Neural cell (in vitro differentiated cells): ENCODE measurements around the gene PDE3B. TPM values are rescaled to one million over a fixed set of nuclear protein-coding genes. Genes with fewer than 3 reads are reported as not detected.
"Not testable (repeated sequence)": the region's sequence is repeated elsewhere in the genome, so short reads cannot be mapped to it uniquely, and the experiment has no call there.

Experiments
- H2AFZ ChIP-seq: fragments of 200-600, 300-800 bp; sonication (generic), shearing (Covaris generic); 2 replicates; pipeline ENCODE4 v1.6.0; 2014; ENCODE audit warnings: low read depth, mild to moderate bottlenecking, antibody characterized with exemption, low read length, moderate library complexity
- H3F3A ChIP-seq: fragments of 200-600 bp; shearing (Covaris generic); 2 replicates; pipeline ENCODE4 v1.6.1; 2016; ENCODE audit warnings: mild to moderate bottlenecking, moderate library complexity, mixed read lengths, antibody characterized with exemption, low read length; ENCODE audit not compliant: insufficient read depth, poor library complexity, severe bottlenecking
- H3K27ac ChIP-seq: fragments of 200-600, 300-800 bp; sonication (generic), shearing (Covaris generic); 2 replicates; pipeline ENCODE4 v1.5.1; 2014; ENCODE audit warnings: mild to moderate bottlenecking, low read length, moderate library complexity
- H3K27me3 ChIP-seq: fragments of 300-800, 200-600 bp; sonication (generic), shearing (Covaris generic); 2 replicates; pipeline ENCODE4 v1.6.0; 2014; ENCODE audit warnings: mild to moderate bottlenecking, low read depth, low read length, moderate library complexity; ENCODE audit not compliant: insufficient read depth
- H3K36me3 ChIP-seq: fragments of 300-800, 200-600 bp; sonication (generic), shearing (Covaris generic); 2 replicates; pipeline ENCODE4 v1.5.1; 2014; ENCODE audit warnings: mild to moderate bottlenecking, antibody characterized with exemption, low read length, moderate library complexity; ENCODE audit not compliant: insufficient read depth
- H3K4me2 ChIP-seq: fragments of 300-800, 200-600 bp; sonication (generic), shearing (Covaris generic); 2 replicates; pipeline ENCODE4 v1.6.0; 2014; ENCODE audit warnings: mild to moderate bottlenecking, low read length
- H3K4me3 ChIP-seq: fragments of 300-800, 200-600 bp; sonication (generic), shearing (Covaris generic); 2 replicates; pipeline ENCODE4 v1.5.1; 2014; ENCODE audit warnings: mild to moderate bottlenecking, low read length, moderate library complexity
- H3K79me2 ChIP-seq: fragments of 200-600 bp; shearing (Covaris generic); replicated peaks from 2 replicates; pipeline ENCODE4 v1.6.0; 2014; ENCODE audit warnings: mild to moderate bottlenecking, low read length, moderate library complexity; ENCODE audit not compliant: insufficient read depth
- H3K9ac ChIP-seq: fragments of 300-800, 200-600 bp; sonication (generic), shearing (Covaris generic); 2 replicates; pipeline ENCODE4 v1.6.1; 2016; ENCODE audit warnings: mild to moderate bottlenecking, low read length, mixed read lengths
- H3K9me2 ChIP-seq: fragments of 200-600 bp; shearing (Covaris generic); 2 replicates; pipeline ENCODE4 v1.6.1; 2016; ENCODE audit warnings: mild to moderate bottlenecking, low read length, mixed read lengths; ENCODE audit not compliant: insufficient read depth
- H3K9me3 ChIP-seq: fragments of 200-600, 300-800 bp; sonication (generic), shearing (Covaris generic); 2 replicates; pipeline ENCODE4 v1.6.1; 2016; ENCODE audit warnings: mild to moderate bottlenecking, mixed run types, low read length, moderate library complexity, mixed read lengths
- H4K20me1 ChIP-seq: fragments of 200-600 bp; shearing (Covaris generic); 2 replicates; pipeline ENCODE4 v1.6.1; 2016; ENCODE audit warnings: mild to moderate bottlenecking, mixed run types; ENCODE audit not compliant: insufficient read depth
- EP300 ChIP-seq: fragments of 450-650 bp; conservative IDR thresholded peaks from 2 replicates; pipeline ENCODE4 v1.6.1; 2014; ENCODE audit warnings: antibody characterized with exemption, mild to moderate bottlenecking, moderate library complexity; ENCODE audit not compliant: poor library complexity, severe bottlenecking
- EZH2 ChIP-seq: fragments of 200-600, 300-800 bp; shearing (Covaris generic), sonication (generic); IDR thresholded peaks from 2 replicates; pipeline ENCODE4 v1.6.1; 2014; ENCODE audit warnings: antibody characterized with exemption, low read length, borderline replicate concordance, mild to moderate bottlenecking; ENCODE audit not compliant: insufficient read depth, poor library complexity, severe bottlenecking
- MXI1 ChIP-seq: fragments of 450-650 bp; conservative IDR thresholded peaks from 2 replicates; pipeline ENCODE4 v1.6.1; 2014; ENCODE audit warnings: antibody characterized with exemption, mild to moderate bottlenecking; ENCODE audit not compliant: poor library complexity, severe bottlenecking
- POLR2AphosphoS5 ChIP-seq: IDR thresholded peaks from 2 replicates; pipeline ENCODE4 v1.6.1; 2012
- RAD21 ChIP-seq: fragments of 450-650 bp; conservative IDR thresholded peaks from 2 replicates; pipeline ENCODE4 v1.6.1; 2014; ENCODE audit warnings: antibody characterized with exemption, mild to moderate bottlenecking, moderate library complexity
- SMC3 ChIP-seq: fragments of 450-650 bp; conservative IDR thresholded peaks from 2 replicates; pipeline ENCODE4 v1.6.1; 2014; ENCODE audit warnings: antibody characterized with exemption, mild to moderate bottlenecking, moderate library complexity; ENCODE audit not compliant: poor library complexity
- TAF1 ChIP-seq: IDR thresholded peaks from 2 replicates; pipeline ENCODE4 v1.6.1; 2012; ENCODE audit warnings: low read depth
- polyA plus RNA-seq: library from polyadenylated mRNA; depleted of rRNA; stranded (reverse); fragments of >200 nt; gene quantifications from 2 replicates; pipeline ENCODE4 v1.2.3, GENCODE V29; 2014
- TF ChIP-seq, protein P1 (sequence below): IDR thresholded peaks from 2 replicates; pipeline ENCODE4 v1.6.1; 2012; ENCODE audit warnings: borderline replicate concordance

The PDE3B gene
- polyA plus RNA-seq, 1 donor from 2014 or later = 13.8 TPM

DNA sequence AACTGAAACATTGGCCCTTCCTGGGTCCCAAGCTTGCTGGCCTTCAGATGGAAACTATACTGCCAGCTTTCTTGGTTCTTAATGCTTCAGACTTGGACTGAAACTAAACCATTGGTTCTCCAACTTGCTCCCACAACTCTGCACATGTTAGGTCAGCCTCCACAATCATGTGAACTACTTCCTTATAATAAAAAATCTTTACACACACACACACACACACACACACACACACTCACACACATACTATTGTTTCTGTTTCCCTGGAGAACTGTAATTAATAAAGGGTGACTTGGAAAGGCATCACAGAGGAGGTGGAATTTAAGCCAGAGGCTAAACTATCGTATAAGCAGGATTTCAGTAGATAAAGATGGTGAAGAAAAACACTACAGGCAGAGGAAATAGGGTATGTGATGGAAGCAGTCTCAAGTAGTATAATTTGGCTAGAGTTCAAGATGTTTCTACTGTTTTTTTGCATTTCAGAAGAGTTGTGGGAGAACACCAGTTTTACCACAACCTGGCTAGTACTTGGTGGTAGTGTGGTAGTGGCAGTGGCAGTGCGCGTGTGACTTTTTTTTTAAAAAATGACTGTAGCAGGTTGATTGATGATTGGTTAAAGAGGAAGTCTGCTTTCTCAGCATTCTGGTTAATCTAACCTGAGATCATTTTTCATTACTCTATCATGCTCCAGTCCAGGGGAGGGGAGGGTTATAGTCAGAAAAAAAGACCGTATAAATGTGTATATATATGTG, 70.1 kb downstream of the PDE3B start:
- Histone ChIP-seq H3K27me3 (no peaks in the 10 kb centered on the region), H2AFZ (no peak overlapping the region), H3F3A (no peaks in the 10 kb centered on the region), H4K20me1 (no peaks in the 10 kb centered on the region), H3K79me2 (no peaks in the 10 kb centered on the region), H3K9me3 (no peaks in the 10 kb centered on the region), H3K4me2 (no peak overlapping the region), H3K27ac (no peak overlapping the region), H3K9ac (no peak overlapping the region), H3K36me3 (no peaks in the 10 kb centered on the region), H3K4me3 (no peak overlapping the region), H3K9me2 (no peaks in the 10 kb centered on the region)
- TF ChIP-seq RAD21 (no peak), TAF1 (no peak), MXI1 (no peak), POLR2AphosphoS5 (no peak), SMC3 (no peak), EZH2 (no peak)
- TF ChIP-seq, protein P1, sequence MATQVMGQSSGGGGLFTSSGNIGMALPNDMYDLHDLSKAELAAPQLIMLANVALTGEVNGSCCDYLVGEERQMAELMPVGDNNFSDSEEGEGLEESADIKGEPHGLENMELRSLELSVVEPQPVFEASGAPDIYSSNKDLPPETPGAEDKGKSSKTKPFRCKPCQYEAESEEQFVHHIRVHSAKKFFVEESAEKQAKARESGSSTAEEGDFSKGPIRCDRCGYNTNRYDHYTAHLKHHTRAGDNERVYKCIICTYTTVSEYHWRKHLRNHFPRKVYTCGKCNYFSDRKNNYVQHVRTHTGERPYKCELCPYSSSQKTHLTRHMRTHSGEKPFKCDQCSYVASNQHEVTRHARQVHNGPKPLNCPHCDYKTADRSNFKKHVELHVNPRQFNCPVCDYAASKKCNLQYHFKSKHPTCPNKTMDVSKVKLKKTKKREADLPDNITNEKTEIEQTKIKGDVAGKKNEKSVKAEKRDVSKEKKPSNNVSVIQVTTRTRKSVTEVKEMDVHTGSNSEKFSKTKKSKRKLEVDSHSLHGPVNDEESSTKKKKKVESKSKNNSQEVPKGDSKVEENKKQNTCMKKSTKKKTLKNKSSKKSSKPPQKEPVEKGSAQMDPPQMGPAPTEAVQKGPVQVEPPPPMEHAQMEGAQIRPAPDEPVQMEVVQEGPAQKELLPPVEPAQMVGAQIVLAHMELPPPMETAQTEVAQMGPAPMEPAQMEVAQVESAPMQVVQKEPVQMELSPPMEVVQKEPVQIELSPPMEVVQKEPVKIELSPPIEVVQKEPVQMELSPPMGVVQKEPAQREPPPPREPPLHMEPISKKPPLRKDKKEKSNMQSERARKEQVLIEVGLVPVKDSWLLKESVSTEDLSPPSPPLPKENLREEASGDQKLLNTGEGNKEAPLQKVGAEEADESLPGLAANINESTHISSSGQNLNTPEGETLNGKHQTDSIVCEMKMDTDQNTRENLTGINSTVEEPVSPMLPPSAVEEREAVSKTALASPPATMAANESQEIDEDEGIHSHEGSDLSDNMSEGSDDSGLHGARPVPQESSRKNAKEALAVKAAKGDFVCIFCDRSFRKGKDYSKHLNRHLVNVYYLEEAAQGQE = no peak

DNA sequence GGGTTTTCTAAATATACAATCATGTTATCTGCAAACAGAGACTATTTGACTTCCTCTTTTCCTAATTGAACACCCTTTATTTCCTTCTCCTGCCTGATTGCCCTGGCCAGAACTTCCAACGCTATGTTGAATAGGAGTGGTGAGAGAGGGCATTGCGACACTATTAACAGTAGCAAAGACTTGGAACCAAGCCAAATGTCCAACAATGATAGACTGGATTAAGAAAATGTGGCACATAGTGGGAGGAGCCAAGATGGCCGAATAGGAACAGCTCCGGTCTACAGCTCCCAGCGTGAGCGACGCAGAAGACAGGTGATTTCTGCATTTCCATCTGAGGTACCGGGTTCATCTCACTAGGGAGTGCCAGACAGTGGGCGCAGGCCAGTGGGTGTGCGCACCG, 72.1 kb downstream of the PDE3B start:
- not testable (repeated sequence) for H3K27me3 ChIP-seq, H3K27ac ChIP-seq, H2AFZ ChIP-seq, H3F3A ChIP-seq, H3K79me2 ChIP-seq, H3K4me3 ChIP-seq, H4K20me1 ChIP-seq, H3K9me2 ChIP-seq, H3K9ac ChIP-seq, H3K36me3 ChIP-seq, H3K9me3 ChIP-seq, H3K4me2 ChIP-seq

DNA sequence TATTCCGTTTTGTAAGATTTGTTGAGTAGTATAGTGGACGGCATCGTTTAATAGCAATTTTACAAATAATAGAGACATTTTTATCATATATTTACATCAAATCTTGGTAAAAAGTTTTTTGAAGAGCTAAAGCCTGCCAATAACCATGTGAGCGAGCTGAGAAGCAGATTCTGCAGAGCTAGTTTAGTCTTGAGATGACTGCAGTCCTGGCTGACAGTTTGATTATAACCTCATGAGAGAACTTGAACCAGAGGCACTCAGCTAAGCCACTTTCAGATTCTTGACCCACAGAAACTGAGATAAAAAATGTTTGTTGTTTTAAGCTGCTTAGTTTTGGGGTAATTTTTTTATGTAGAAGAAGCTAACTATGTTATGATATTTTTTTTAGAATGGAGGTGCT, 78.9 kb downstream of the PDE3B start:
- H3K36me3 ChIP-seq = no peaks in the 10 kb centered on the region
- no peaks in the 10 kb centered on the region for H3K27me3 ChIP-seq
- H3K9ac ChIP-seq = no peak overlapping the region

More for the DNA sequence above, 78.9 kb downstream of the PDE3B start:
- TF ChIP-seq EP300 = no peak
- no peaks in the 10 kb centered on the region for H3F3A ChIP-seq
- H3K9me2 ChIP-seq = no peaks in the 10 kb centered on the region
- H3K27ac ChIP-seq = no peak overlapping the region
- no peaks in the 10 kb centered on the region for H4K20me1 ChIP-seq
- H3K79me2 ChIP-seq = no peaks in the 10 kb centered on the region
- no peak overlapping the region for H3K4me2 ChIP-seq
- H3K4me3 ChIP-seq = no peak overlapping the region
- H3K9me3 ChIP-seq = no peaks in the 10 kb centered on the region
- H2AFZ ChIP-seq = no peak overlapping the region
